Measurements from ENCODE around the gene NUP210.

The NUP210 gene

GRCh38 chr3:13346481-13347389 is 73.4 kb downstream of the NUP210 start:
- peak; percentile 5 for DNase-seq

DNA sequence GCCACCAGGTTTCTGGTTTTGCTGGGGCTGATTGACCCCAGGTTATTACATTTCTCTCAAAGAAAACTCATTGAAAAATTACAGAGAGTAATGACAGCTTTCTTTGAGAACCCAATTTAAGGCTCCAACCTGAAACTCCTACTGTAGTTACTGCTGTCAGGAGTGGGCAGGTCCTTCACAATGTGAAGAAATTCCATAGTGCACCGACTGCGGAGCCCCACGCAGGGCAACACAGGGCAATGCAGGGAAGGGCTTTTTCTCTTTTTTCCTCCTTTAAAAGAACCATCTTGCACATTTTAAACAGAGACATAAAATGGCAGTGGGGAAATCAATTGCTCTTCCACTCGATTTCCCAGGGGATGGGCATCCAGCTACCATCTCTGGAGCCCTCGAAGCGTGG is 74.3 kb downstream of the NUP210 start:
- no peak for DNase-seq

- no peak for DNase-seq
Measured at GRCh38 chr3:13345284-13345683, 74.8 kb downstream of the NUP210 start.

GRCh38 chr3:13344663-13345062 is 75.5 kb downstream of the NUP210 start:
- no peak for DNase-seq

GRCh38 chr3:13343601-13344000 is 76.5 kb downstream of the NUP210 start:
- DNase-seq, result no peak

GRCh38 chr3:13341229-13341905 is 78.8 kb downstream of the NUP210 start:
- DNase-seq, result no peak

DNA sequence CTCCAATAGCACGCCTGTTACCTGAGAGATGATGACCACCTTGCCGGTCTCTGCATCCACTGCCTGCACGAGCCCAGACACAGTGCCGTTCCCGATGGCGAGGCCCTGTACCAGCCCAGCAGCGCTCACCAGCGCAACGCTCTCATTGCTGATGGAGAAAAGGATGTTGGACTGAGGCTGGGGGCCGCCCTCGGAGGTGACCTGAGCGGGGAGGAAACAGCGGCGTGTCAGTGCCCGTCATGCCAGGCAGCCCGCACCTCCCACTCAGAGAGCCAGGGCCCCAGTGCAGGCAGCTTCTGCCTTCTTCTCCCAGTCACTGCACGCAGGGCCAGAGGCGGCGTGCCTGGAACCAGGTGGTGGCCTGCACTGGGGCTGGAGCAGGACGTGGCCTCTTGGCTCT is 80.3 kb downstream of the NUP210 start:
- DNase-seq, result no peak

GRCh38 chr3:13338996-13339395 is 81.1 kb downstream of the NUP210 start:
- no peak for DNase-seq

DNA sequence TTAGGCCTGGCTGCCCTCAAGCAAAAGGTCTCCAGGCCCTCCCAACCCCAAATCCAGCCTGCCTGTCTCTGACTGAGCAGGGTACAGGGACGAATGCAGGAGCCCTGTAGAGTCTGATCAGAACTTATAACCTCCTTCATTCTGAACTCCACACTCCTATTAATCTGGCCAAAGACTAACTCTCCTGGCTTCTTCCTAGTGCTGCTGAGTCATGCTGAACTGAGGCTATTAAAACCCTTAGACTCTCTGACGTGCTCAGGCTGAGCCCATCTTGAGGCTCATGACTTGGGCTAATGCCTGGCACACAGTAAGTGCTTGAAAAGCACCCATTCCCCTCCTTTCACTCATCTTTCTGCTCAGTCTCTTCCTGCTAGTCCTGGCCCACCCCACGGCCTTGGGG is 81.9 kb downstream of the NUP210 start:
- no peak for DNase-seq

- DNase-seq, result no peak
Measured at GRCh38 chr3:13336592-13336991, 83.5 kb downstream of the NUP210 start.

DNA sequence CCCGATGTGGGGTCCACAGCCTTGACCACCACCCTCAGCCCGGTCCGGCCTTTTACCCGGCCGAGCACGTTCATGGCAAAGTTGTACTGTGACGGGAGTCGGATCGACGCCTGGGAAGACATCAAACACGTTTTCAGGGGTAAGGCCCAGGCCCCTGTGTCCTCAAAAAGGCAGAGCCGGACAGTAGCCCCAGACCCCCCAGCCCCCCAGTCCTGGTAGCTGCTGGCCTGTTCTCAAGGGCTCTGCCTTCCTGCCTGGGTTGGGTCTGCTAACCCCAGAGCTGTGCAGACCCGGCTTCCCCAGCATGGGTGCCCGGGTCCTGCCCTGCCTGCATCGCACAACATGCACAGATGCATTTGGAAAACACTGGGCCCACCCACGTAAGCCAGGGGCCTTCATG is 84.6 kb downstream of the NUP210 start:
- no peak for DNase-seq

DNA sequence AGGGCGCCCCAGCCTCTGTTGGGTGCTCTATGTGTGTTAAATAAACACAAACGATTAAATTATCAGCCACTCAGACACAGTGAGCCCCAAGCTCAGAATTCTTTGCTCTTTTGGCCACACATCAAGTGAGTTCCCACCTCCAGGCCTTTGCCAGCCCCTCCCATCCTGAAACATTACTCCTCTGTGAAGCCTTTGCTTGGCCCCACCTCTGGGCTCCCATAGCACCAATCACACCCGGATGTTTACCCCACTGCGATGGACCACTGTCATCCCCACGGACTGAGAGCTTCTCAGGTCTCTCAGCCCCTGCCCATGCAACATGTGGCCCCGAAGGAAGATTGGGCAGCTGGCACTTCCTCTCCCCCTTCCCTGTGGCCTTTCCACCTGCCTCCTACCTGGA is 85.1 kb downstream of the NUP210 start:
- no peak for DNase-seq

DNA sequence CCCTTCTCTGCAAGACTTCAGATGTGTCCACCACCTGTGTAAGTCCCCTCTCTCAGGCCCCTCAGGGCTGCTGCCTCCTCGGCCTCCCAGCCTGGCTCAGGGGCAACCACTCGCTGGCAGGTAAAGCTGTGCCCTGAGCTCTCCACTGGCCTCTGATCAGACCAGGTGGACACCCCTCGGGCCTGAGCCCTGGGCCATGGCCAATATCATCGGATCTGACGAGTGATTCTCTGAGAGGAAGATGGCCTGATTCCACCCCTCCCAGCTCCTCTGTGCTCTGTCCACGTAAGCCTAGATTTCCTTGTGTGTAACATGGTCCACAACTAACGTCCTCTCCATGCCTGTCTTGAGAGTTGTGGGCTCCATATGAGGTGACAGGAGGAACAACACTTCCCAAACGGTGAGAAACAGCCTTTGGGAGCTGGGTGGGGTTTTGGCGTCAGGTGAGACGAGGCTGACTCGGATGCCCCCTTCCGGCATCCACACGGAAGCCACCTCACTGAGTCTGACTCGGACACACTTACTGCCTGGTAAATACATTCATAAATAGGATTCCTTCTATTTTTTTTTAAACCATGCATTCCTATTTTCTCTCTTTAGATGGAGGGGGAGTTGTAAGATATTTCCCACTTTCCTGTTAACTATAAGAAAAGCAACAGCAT is 86.8 kb downstream of the NUP210 start:
- DNase-seq, result no peak

GRCh38 chr3:13332740-13333139 is 87.4 kb downstream of the NUP210 start:
- DNase-seq, result no peak

DNA sequence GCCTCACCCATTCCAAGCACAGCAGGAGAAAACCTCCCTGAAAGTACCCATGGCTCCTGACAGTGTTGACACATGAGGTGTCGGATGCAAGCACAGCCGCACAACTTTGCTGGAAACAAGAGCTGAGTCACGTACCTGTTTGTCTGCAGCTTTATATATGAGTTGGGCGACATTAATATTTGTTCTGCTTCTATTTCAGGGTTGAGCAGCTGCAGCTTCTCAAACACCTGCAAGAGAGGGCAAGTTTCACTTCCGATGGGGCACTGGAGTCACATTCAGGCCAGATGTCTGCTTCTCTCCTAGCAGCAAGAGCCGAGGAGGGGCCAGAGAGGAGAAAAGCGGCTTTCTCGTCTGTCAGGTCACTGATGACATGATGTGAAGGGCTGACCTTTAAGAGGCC is 88.0 kb downstream of the NUP210 start:
- no peak for DNase-seq

GRCh38 chr3:13329746-13330145 is 90.4 kb downstream of the NUP210 start:
- DNase-seq, result no peak

DNA sequence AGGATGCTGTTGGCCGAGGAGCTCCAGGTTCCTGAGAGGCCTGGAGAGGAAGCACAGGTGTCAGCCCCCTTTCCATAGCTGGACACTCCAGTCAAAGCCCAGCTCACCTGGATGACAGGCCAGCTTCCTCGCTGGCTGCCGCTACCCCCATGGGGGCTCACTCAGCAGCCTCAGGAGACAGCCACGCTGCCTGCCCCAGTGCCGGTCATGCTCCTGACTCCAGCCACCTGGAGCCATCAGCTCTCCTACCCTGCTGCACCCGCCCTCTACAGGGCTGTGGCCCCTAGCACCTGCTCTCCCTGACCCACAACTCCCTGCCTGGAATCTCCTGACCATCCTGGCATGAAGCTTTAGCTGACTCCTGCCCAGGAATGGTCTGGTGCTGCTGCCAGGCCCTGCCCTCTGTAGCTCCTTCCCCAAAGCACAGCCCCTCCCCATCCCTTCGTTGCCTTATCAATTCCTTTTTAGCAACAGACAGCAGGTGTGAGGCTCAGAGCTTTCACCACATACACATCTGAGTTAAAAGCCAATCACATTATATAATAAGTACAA is 94.2 kb downstream of the NUP210 start:
- no peak for DNase-seq

GRCh38 chr3:13324835-13325501 is 95.2 kb downstream of the NUP210 start:
- peak; percentile 12 for DNase-seq

GRCh38 chr3:13323822-13324221 is 96.3 kb downstream of the NUP210 start:
- no peak for DNase-seq

DNA sequence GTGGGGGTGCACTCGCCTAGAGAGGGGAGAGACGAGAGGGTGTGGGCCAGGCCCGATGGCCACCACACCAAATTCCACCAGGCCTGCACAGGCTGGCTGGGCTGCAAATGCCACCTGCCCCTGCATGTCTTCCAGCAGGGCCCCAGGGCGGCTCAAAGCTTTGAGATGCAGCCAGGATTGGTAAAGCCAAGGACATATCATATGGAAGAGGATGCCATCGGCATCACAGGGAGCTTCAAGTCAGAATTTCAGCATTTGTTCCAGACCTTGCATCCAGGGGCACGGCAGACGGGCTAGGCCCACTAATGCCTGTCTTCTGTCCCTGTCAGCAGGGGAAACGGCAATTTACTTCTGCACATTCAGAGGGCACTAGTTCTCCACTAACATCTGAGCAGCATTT is 97.8 kb downstream of the NUP210 start:
- DNase-seq, result no peak

DNA sequence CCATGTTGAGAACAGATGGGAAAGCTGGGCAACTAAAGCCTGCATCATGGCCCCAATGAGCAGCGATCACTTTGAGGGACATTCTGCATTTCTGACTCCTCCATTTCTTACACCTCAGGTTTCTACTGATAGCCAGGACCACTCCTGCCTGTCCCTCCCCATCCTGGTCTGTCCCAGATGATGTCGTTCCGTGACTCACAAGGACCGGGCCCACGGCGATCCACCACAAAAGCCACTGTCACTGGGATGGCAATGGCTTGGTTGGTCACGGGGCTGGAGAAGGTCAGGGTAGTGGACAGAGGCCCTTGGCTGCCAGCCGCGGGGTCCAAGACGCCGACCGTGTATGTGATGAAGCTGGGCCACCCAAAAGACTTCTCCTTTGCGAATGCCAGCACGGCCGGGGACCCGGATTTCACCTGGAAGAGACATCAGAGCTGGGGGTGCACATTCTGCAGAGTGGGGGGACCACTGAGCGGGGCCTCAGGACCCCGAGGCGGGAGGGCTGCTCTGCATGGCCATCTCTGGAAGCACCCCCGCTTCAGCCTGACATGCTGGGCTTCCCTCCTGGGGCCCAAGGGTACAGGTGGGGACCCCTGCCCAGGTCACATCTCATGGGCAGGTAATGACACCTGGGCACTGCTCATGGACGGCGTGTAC is 100.4 kb downstream of the NUP210 start:
- no peak for DNase-seq

All from fibroblast of skin of right biceps (primary cell).